ENCODE measurements around the gene DCAKD. TPM values are rescaled to one million over a fixed set of nuclear protein-coding genes. Genes with fewer than 3 reads are reported as not detected.

Gene DCAKD
- total and polyA plus RNA-seq, 2 of the 8 experiments (the other 6 are each of a cell fraction or from before 2014, with no cell fraction given): 35.6 to 52.9 TPM

DNA sequence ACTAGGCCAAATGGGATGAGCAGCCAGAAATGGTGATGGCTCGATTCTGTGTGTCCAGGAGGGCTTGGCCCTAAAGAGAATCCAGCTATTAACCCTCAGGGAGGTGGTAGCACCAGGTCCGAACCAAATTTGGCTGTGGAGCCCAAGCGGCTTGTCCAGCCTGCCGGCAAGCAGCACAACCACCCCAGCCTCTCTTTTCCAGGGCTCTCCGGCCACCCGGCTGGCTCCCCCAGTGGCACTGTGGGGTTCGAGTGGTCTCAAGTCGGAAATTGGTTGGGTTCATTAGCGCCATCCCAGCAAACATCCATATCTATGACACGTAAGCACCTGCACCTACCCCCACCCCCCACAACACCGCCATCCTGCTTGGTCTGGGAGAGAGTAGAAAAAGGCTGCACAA is 45.5 kb upstream of the DCAKD start:
- no peaks in the 10 kb centered on the region for H3K23me2 ChIP-seq (ENCODE audit: low read depth, low read length)
- H4K8ac ChIP-seq (ENCODE audit: extremely low read depth, insufficient read depth, low read length): no peak overlapping the region
- FAIRE-seq (no peak), DNase-seq (ENCODE audit: low read depth in 1 of 2, low spot score in 2 of 2) (no peak)
- no peak overlapping the region for H2BK15ac ChIP-seq (ENCODE audit: low read length)
- H3K56ac ChIP-seq (replicated peaks; ENCODE audit: insufficient read length, low read depth, low read length): no peak overlapping the region
- no peak overlapping the region for H3K14ac ChIP-seq (ENCODE audit: insufficient read length)
- H3K4me1 ChIP-seq (replicated peaks in 1 of 4; ENCODE audit: control insufficient read depth in 3 of 4, insufficient read depth in 4 of 4, low read length in 3 of 4): no peaks in the 10 kb centered on the region; a peak in 1 of 7 replicates
- no peak overlapping the region for H3K18ac ChIP-seq (ENCODE audit: extremely low read depth, low read length)
- H4K20me1 ChIP-seq (replicated peaks in 1 of 2; ENCODE audit: control insufficient read depth in 1 of 2, insufficient read depth in 2 of 2, low read length in 2 of 2): peaks cover 0 to 12% of the 10 kb centered on the region in 2 experiments
- H3K9ac ChIP-seq (replicated peaks in 1 of 4; ENCODE audit: extremely low read depth in 1 of 4, low read depth in 3 of 4, low read length in 3 of 4): no peak overlapping the region
- 90% methylated on average over 11 of the region's 11 CpGs; no CpG with 5 or more reads in 1 of the 2 experiments for WGBS, 2 experiments (ENCODE audit: extremely low coverage in 1 of 2, insufficient coverage in 1 of 2, insufficient read length in 1 of 2, insufficient replicate concordance in 2 of 2, low coverage in 1 of 2, low lambda C conversion rate in 2 of 2, missing lambda C conversion rate in 1 of 2)
- ChIA-PET CTCF (ENCODE audit: partially characterized antibody) (interaction anchor here (0.6 to 7.5 kb wide), 19 partner anchors 10 to 361 kb away, joined by 3 to 69 read pairs (median 5); partner anchors contain the start of gene PLCD3), POLR2A (ENCODE audit: partially characterized antibody) (interaction anchor here (1.0 kb wide), 1 partner anchor 9 kb away, joined by 3 read pairs; no protein-coding TSS in a partner anchor)
- no peak overlapping the region for H2BK12ac ChIP-seq (ENCODE audit: low read depth, low read length)
- H3K79me1 ChIP-seq (ENCODE audit: low read depth, low read length): no peaks in the 10 kb centered on the region; the same call in 1 of the 2 replicates
- no peaks in the 10 kb centered on the region for H3K9me3 ChIP-seq (ENCODE audit: insufficient read depth in 2 of 2, low read depth in 1 of 2, low read length in 1 of 2)
- H2AFZ ChIP-seq (ENCODE audit: low read length): no peak overlapping the region
- no peak overlapping the region for H3K4me3 ChIP-seq (ENCODE audit: extremely low read depth in 1 of 4, insufficient read depth in 2 of 4, low read depth in 3 of 4, low read length in 4 of 4)
- no peak overlapping the region for H2BK5ac ChIP-seq (ENCODE audit: low read depth, low read length)
- no peak overlapping the region for H2BK20ac ChIP-seq (ENCODE audit: low read length)
- no peak overlapping the region for H3K27ac ChIP-seq (ENCODE audit: low read depth, low read length)
- H4K91ac ChIP-seq (replicated peaks; ENCODE audit: insufficient read length, low read length): no peak overlapping the region
- no peaks in the 10 kb centered on the region for H3K79me2 ChIP-seq (ENCODE audit: control insufficient read depth in 1 of 2, insufficient read depth in 2 of 2, low read length in 2 of 2)
- H3K4me2 ChIP-seq (ENCODE audit: insufficient read depth in 1 of 2, low read depth in 2 of 2, low read length in 2 of 2): no peak overlapping the region
- H2BK120ac ChIP-seq (replicated peaks; ENCODE audit: low read depth, low read length): no peak overlapping the region
- H4K5ac ChIP-seq (ENCODE audit: insufficient read length, low read depth, low read length): no peak overlapping the region
- H3K36me3 ChIP-seq (ENCODE audit: control insufficient read depth in 2 of 4, insufficient read depth in 4 of 4, low read length in 3 of 4): peaks cover 29 to 64% (median 53%) of the 10 kb centered on the region in 4 experiments
- H3K4ac ChIP-seq (replicated peaks; ENCODE audit: insufficient read length, low read depth, low read length): no peak overlapping the region
- H2AK5ac ChIP-seq (ENCODE audit: low read depth, low read length): no peak overlapping the region
- H3K23ac ChIP-seq (ENCODE audit: insufficient read length): no peak overlapping the region
- no peaks in the 10 kb centered on the region for H3K27me3 ChIP-seq (replicated peaks in 1 of 4; ENCODE audit: control insufficient read depth in 3 of 4, extremely low read depth in 1 of 4, insufficient read depth in 3 of 4, low read length in 3 of 4)
- no peak for TF ChIP-seq EP300 (IDR thresholded peaks at IDR 0.05; ENCODE audit: borderline replicate concordance in 1 of 2, low read depth in 2 of 2, low read length in 2 of 2)
- TF ChIP-seq, protein P1, sequence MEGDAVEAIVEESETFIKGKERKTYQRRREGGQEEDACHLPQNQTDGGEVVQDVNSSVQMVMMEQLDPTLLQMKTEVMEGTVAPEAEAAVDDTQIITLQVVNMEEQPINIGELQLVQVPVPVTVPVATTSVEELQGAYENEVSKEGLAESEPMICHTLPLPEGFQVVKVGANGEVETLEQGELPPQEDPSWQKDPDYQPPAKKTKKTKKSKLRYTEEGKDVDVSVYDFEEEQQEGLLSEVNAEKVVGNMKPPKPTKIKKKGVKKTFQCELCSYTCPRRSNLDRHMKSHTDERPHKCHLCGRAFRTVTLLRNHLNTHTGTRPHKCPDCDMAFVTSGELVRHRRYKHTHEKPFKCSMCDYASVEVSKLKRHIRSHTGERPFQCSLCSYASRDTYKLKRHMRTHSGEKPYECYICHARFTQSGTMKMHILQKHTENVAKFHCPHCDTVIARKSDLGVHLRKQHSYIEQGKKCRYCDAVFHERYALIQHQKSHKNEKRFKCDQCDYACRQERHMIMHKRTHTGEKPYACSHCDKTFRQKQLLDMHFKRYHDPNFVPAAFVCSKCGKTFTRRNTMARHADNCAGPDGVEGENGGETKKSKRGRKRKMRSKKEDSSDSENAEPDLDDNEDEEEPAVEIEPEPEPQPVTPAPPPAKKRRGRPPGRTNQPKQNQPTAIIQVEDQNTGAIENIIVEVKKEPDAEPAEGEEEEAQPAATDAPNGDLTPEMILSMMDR (IDR thresholded peaks at IDR 0.05; ENCODE audit: control extremely low read depth in 1 of 3, insufficient read depth in 1 of 3, low read depth in 1 of 3, low read length in 3 of 3): no peak
- no peak for TF ChIP-seq SP2 (IDR thresholded peaks at IDR 0.05; ENCODE audit: low read length)
- no peak for TF ChIP-seq MAFK (IDR thresholded peaks at IDR 0.05; ENCODE audit: low read depth, low read length)
- no peak for TF ChIP-seq JUN (IDR thresholded peaks at IDR 0.05; ENCODE audit: low read depth, low read length)
- no peak for TF ChIP-seq POU5F1 (IDR thresholded peaks at IDR 0.05; ENCODE audit: low read depth, low read length)
- TF ChIP-seq JUND (IDR thresholded peaks at IDR 0.05; ENCODE audit: low read length): no peak
- no peak for TF ChIP-seq SP1 (IDR thresholded peaks at IDR 0.05; ENCODE audit: low read depth, low read length)
- TF ChIP-seq SUZ12 (IDR thresholded peaks at IDR 0.05; ENCODE audit: low read length): no peak
- TF ChIP-seq FOSL1 (IDR thresholded peaks at IDR 0.05; ENCODE audit: insufficient read depth, low read depth, low read length): no peak
- no peak for TF ChIP-seq KDM1A (IDR thresholded peaks at IDR 0.05; ENCODE audit: borderline replicate concordance, low read length)
- TF ChIP-seq NANOG (IDR thresholded peaks at IDR 0.05; ENCODE audit: insufficient read depth, low read depth, low read length, poor library complexity, severe bottlenecking): no peak
